C4-2B (cell line): ENCODE results near the gene SEL1L2.

Experiments used
- H3K27ac ChIP-seq: fragments of 450-650 bp; 2 replicates; pipeline ENCODE4 v1.5.1; 2017
- ZFX ChIP-seq: fragments of 450-650 bp; IDR thresholded peaks from 2 replicates; pipeline ENCODE4 v1.6.1; 2017
- TF ChIP-seq, protein P1 (sequence below): fragments of 450-650 bp; conservative IDR thresholded peaks from 2 replicates; pipeline ENCODE4 v1.5.1; 2017; ENCODE audit warnings: mild to moderate bottlenecking

SEL1L2 gene

DNA sequence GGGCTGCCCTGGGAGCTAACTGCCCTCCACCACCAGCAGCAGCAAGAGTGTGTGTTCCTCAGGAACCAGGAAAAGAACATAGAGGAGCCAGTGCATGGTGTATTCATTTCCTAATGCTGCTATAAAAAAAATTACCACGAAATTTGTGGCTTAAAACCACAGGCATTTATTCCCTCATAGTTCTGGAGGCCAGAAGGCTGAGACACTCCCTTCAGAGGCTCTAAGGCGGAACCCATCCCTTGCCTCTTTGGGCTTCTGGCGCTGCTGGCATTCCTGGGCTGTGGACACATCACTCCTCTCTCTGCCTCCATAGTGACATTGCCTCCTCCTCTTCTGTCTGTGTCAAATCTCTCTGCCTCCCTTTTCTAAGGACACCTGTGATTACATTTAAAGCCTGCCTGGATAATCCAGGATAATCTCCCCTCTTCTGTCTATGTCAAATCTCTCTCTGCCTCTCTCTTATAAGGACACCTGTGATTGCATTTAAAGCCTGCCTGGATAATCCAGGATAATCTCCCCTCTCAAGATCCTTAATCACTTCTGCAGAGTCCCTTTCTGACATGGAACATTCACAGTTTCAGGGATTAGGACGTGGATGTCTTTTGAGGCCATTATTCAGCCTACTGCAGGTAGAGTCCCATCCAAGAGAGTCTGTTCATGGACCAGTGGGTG is 150.9 kb downstream of the SEL1L2 start:
- H3K27ac ChIP-seq: no peak overlapping the region
- TF ChIP-seq, protein P1, sequence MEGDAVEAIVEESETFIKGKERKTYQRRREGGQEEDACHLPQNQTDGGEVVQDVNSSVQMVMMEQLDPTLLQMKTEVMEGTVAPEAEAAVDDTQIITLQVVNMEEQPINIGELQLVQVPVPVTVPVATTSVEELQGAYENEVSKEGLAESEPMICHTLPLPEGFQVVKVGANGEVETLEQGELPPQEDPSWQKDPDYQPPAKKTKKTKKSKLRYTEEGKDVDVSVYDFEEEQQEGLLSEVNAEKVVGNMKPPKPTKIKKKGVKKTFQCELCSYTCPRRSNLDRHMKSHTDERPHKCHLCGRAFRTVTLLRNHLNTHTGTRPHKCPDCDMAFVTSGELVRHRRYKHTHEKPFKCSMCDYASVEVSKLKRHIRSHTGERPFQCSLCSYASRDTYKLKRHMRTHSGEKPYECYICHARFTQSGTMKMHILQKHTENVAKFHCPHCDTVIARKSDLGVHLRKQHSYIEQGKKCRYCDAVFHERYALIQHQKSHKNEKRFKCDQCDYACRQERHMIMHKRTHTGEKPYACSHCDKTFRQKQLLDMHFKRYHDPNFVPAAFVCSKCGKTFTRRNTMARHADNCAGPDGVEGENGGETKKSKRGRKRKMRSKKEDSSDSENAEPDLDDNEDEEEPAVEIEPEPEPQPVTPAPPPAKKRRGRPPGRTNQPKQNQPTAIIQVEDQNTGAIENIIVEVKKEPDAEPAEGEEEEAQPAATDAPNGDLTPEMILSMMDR: no peak
- TF ChIP-seq ZFX: no peak

DNA sequence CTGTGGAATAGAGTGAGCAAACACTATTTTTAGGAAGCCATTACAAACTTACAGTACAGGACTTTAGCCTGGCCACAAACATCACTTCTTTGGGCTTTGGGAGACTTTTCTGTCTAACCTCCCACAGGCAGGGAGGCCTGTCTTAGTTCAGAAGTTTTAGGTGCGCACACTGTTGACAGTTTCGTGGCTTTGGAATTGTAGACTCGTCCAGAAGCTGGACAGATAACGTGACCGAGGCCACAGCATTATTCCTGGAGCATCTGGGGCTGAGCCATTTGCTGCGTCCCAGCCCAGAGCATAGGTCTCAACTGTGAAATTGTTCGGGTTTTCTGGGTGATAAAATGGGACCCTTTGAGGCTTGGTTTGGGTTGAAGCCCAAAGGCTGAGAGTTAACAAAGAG is 151.8 kb downstream of the SEL1L2 start:
- no peak overlapping the region for H3K27ac ChIP-seq
- no peak for TF ChIP-seq ZFX
- TF ChIP-seq, protein P1: no peak

DNA sequence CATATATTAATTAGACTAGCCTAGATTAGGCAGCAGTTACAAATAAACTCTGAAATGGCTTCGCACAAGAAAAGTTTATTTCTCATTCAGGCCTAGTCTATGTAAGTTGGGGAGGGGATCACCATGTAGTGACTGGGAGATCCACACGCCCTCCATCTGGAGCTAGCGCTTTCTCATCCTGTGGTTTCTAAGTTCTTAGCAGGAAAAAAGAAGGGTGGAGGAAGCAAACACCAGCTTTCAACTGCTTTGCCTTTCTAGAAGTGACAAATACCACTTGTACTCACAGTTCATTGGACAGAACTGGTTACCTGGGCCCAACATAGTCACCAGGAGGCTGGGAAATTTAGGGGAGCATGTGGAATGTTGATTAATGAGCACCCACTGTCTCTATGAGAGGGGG is 158.9 kb downstream of the SEL1L2 start:
- TF ChIP-seq, protein P1: no peak
- TF ChIP-seq ZFX: no peak
- no peak overlapping the region for H3K27ac ChIP-seq

GRCh38 chr20:13825465-13825864 is 164.9 kb downstream of the SEL1L2 start:
- no peak for TF ChIP-seq ZFX
- TF ChIP-seq, protein P1: no peak
- no peak overlapping the region for H3K27ac ChIP-seq

DNA sequence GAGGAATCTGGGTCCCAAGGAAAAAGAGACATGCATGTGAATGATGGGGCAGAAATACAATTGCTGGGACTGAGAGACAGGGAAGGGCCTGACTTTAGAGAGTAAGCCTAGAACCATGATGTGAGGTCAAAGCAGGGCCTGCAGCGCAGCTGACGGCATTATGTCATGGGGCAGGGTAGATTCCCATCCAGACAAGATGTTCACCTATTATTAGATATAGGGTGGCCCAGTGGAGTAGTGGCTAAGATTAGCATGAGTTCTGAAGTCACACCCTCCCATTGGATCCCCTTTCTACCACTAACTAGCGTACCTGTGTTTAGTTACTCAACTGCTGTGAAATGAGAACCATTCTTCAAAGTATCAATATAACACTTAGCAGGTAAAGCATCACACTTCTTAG is 166.0 kb downstream of the SEL1L2 start:
- no peak overlapping the region for H3K27ac ChIP-seq
- no peak for TF ChIP-seq ZFX
- TF ChIP-seq, protein P1: no peak

DNA sequence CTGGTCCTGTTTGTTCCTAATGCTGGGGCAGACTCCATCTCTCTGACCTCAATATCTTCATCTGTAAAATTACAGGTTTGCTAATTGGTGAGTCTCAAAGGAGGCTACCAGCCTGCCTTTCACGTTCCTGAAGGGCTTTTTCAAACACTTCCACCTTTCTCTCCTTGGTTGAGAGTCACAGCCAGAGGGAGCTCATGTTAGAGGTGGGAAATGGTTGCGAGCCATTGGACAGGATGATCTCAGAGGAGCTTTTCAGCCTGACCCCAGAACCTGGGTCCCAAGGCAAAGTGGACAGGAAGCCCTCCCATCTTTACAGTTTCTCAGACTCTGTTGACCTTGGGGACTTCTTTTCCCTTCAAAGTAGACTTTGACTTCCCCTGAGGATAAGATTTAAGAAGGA is 168.0 kb downstream of the SEL1L2 start:
- no peak for TF ChIP-seq ZFX
- TF ChIP-seq, protein P1: no peak
- H3K27ac ChIP-seq: no peak overlapping the region

- H3K27ac ChIP-seq: no peak overlapping the region
- no peak for TF ChIP-seq ZFX
- TF ChIP-seq, protein P1: no peak
Observed at GRCh38 chr20:13821876-13822275, 168.5 kb downstream of the SEL1L2 start.
